NB4 (cell line): ENCODE data around the gene ASIC2.

Experiments used
- MYC ChIP-seq: IDR thresholded peaks from 2 replicates; pipeline ENCODE4 v1.6.1; 2011; ENCODE audit warnings: low read depth, low read length
- POLR2A ChIP-seq: IDR thresholded peaks from 2 replicates; pipeline ENCODE4 v1.6.1; 2011; ENCODE audit warnings: mild to moderate bottlenecking; ENCODE audit not compliant: insufficient read length; ENCODE audit errors: extremely low read depth
- TF ChIP-seq, protein P1 (sequence below): IDR thresholded peaks from 2 replicates; pipeline ENCODE4 v1.6.1; 2011; ENCODE audit warnings: low read depth, low read length
- TF ChIP-seq, protein P2 (sequence below): IDR thresholded peaks from one replicate; pipeline ENCODE4 v1.5.1; 2012; ENCODE audit warnings: low read depth, low read length

DNA sequence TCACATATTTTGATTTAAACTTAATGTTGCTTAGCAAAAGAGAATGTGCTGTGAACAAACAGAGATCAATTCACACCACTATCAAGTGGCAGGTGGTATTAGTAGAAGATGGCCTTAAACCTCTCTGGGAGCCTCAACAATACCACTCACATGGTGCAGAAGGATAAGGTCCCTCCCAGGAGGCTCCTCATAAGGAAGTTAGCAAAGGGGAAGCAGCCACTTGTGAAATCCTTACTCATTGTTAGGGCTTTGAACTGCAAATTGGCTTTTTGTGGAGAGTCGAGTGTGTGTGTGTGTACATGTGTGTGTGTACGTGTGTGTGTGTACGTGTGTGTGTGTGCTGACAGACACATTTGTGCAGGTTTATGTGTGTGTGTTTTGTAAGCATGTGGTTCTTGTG lies 48.9 kb upstream of the ASIC2 start:
- TF ChIP-seq, protein P1, sequence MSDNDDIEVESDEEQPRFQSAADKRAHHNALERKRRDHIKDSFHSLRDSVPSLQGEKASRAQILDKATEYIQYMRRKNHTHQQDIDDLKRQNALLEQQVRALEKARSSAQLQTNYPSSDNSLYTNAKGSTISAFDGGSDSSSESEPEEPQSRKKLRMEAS: no peak
- TF ChIP-seq, protein P2, sequence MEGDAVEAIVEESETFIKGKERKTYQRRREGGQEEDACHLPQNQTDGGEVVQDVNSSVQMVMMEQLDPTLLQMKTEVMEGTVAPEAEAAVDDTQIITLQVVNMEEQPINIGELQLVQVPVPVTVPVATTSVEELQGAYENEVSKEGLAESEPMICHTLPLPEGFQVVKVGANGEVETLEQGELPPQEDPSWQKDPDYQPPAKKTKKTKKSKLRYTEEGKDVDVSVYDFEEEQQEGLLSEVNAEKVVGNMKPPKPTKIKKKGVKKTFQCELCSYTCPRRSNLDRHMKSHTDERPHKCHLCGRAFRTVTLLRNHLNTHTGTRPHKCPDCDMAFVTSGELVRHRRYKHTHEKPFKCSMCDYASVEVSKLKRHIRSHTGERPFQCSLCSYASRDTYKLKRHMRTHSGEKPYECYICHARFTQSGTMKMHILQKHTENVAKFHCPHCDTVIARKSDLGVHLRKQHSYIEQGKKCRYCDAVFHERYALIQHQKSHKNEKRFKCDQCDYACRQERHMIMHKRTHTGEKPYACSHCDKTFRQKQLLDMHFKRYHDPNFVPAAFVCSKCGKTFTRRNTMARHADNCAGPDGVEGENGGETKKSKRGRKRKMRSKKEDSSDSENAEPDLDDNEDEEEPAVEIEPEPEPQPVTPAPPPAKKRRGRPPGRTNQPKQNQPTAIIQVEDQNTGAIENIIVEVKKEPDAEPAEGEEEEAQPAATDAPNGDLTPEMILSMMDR: no peak
- TF ChIP-seq POLR2A: no peak
- no peak for TF ChIP-seq MYC
